Liver (tissue), 10 donors: Measurements from ENCODE around the gene NLGN1. TPM values are rescaled to one million over a fixed set of nuclear protein-coding genes. Genes with fewer than 3 reads are reported as not detected.

Source experiments
- DNase-seq: peaks from one replicate; pipeline ENCODE4 v3.0.0-alpha.2; 2017; ENCODE audit warnings: low spot score
- H3K27ac ChIP-seq, 2 donors: one replicate each; pipeline ENCODE4 v1.7.0; 2013; ENCODE audit warnings: inconsistent platforms in 2 of 2, low read length in 2 of 2, control low read depth in 1 of 2, low read depth in 1 of 2, mild to moderate bottlenecking in 1 of 2
- H3K27me3 ChIP-seq, 4 donors: one replicate each; pipeline versions ENCODE4 v1.6.1 to v1.7.0; 2013; ENCODE audit warnings: low read length in 3 of 4, inconsistent platforms in 1 of 4, mild to moderate bottlenecking in 1 of 4, moderate library complexity in 1 of 4; ENCODE audit not compliant: control insufficient read depth in 4 of 4, insufficient read depth in 4 of 4
- H3K36me3 ChIP-seq, 4 donors: one replicate each; pipeline versions ENCODE4 v1.6.1 to v1.7.0; 2013; ENCODE audit warnings: low read length in 3 of 4, mild to moderate bottlenecking in 3 of 4, low read depth in 1 of 4, moderate library complexity in 1 of 4; ENCODE audit not compliant: control insufficient read depth in 4 of 4, insufficient read depth in 3 of 4
- H3K4me1 ChIP-seq, 4 donors: one replicate each; pipeline versions ENCODE4 v1.6.1 to v1.7.0; 2013; ENCODE audit warnings: low read length in 3 of 4, mild to moderate bottlenecking in 3 of 4, moderate library complexity in 1 of 4; ENCODE audit not compliant: control insufficient read depth in 4 of 4, insufficient read depth in 4 of 4
- H3K4me3 ChIP-seq, 3 donors: one replicate each; pipeline versions ENCODE4 v1.6.1 to v1.7.0; 2013; ENCODE audit warnings: low read length in 3 of 3, control low read depth in 1 of 3, low read depth in 1 of 3, mild to moderate bottlenecking in 1 of 3
- H3K9ac ChIP-seq, 2 donors: one replicate each; pipeline ENCODE4 v1.7.0; 2013; ENCODE audit warnings: low read length in 2 of 2, mild to moderate bottlenecking in 2 of 2, moderate library complexity in 2 of 2, control low read depth in 1 of 2, low read depth in 1 of 2
- H3K9me3 ChIP-seq, 4 donors: one replicate each; pipeline versions ENCODE4 v1.6.1 to v1.7.0; 2013; ENCODE audit warnings: low read length in 3 of 4; ENCODE audit not compliant: control insufficient read depth in 4 of 4
- RAD21 ChIP-seq, 2 donors: IDR thresholded peaks; 2 replicates each; pipeline ENCODE4 v1.6.1; 2016; ENCODE audit warnings: antibody characterized with exemption in 2 of 2, mild to moderate bottlenecking in 2 of 2
- polyA plus RNA-seq, 2 donors: library from polyadenylated mRNA; stranded (reverse) in 1 of 2; unstranded in 1 of 2; fragments of 200-250 nt in 1 of 2; fragments of >200 nt in 1 of 2; fragmentation: Nextera tagmentation in 1 of 2; extraction: Ambion mirVana in 1 of 2; gene quantifications; one replicate each; pipeline versions ENCODE4 v1.2.1 to v1.2.3, GENCODE V29; 2013 to 2015
- small RNA-seq: library from RNA; depleted of rRNA; stranded (forward); fragments of <200 nt; gene quantifications from one replicate; pipeline ENCODE3, GENCODE V24; 2014
- total RNA-seq, 2 donors: library from RNA; depleted of rRNA; stranded (reverse); fragments of >200 nt; gene quantifications; one replicate each; pipeline ENCODE4 v1.2.3, GENCODE V29; 2014
- donor health status: healthy.
- donor health status: healthy.
- donor health status: healthy.
- donor health status: healthy.
- donor health status: healthy.

Gene NLGN1
- total and polyA plus RNA-seq, 4 donors: 0.02 to 0.67 (median 0.37) TPM; not detected in 1

DNA sequence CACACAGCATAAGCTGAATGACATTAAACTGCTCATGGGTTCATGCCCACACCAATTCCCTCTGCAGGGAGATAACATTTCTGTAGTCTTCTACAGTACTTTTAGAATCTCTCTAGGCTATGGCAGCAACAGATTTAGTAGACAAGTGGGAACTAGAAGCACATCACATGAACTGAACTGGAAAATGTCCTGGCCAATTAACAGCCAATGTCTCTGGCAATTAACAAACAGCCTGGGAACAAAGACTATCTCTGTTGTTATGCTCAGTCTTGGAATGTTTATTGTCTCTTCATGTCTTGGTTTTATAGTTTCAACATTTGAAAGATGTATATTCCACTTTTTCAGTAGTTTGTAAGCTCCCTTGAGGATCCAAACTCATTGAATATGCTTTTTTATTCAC lies 938.4 kb downstream of the NLGN1 start:
- no peaks in the 10 kb centered on the region for H3K4me1 ChIP-seq
- no peaks in the 10 kb centered on the region for H3K27me3 ChIP-seq
- no peak overlapping the region for H3K9ac ChIP-seq
- no peak for TF ChIP-seq RAD21 (IDR thresholded peaks at IDR 0.05)
- no peak for DNase-seq
- H3K4me3 ChIP-seq: no peak overlapping the region
- no peaks in the 10 kb centered on the region for H3K36me3 ChIP-seq
- no peak overlapping the region for H3K27ac ChIP-seq
- no peaks in the 10 kb centered on the region for H3K9me3 ChIP-seq

Small RNA genes lying within 50 kb of the gene (small RNA-seq; reads per million reads assigned to genes)
- not detected for gene RN7SKP234
